HL-60 (cell line): ENCODE measurements around the gene GPD1.

Experiments used
- DNase-seq, 2 experiments: peaks; one replicate each; pipeline ENCODE4 v3.0.0-alpha.2; 2010 to 2020; ENCODE audit warnings: low read depth in 1 of 2, low spot score in 1 of 2
- H3K27ac ChIP-seq: fragments of 250-450 bp; sonication (Bioruptor Pico); replicated peaks from 2 replicates; pipeline ENCODE4 v1.5.1; 2020; ENCODE audit warnings: mild to moderate bottlenecking, moderate library complexity
- H3K27me3 ChIP-seq: fragments of 250-450 bp; sonication (Bioruptor Pico); 2 replicates; pipeline ENCODE4 v1.5.1; 2021; ENCODE audit warnings: mild to moderate bottlenecking, moderate library complexity; ENCODE audit not compliant: insufficient read depth, poor library complexity, severe bottlenecking
- H3K4me3 ChIP-seq: replicated peaks from 2 replicates; pipeline ENCODE4 v1.5.1; 2011; ENCODE audit warnings: mild to moderate bottlenecking, control low read depth, low read length; ENCODE audit not compliant: insufficient read depth
- CTCF ChIP-seq: IDR thresholded peaks from one replicate; pipeline ENCODE4 v1.5.1; 2011; ENCODE audit warnings: low read length, control low read depth, inconsistent platforms; ENCODE audit not compliant: insufficient read depth
- GABPA ChIP-seq: IDR thresholded peaks from 2 replicates; pipeline ENCODE4 v1.6.1; 2012; ENCODE audit warnings: low read depth
- POLR2AphosphoS5 ChIP-seq: IDR thresholded peaks from 2 replicates; pipeline ENCODE4 v1.6.1; 2012; ENCODE audit warnings: low read depth
- REST ChIP-seq: IDR thresholded peaks from 2 replicates; pipeline ENCODE4 v1.6.1; 2012; ENCODE audit warnings: low read depth; ENCODE audit not compliant: insufficient replicate concordance
- SPI1 ChIP-seq: IDR thresholded peaks from 2 replicates; pipeline ENCODE4 v1.6.1; 2012; ENCODE audit warnings: low read depth, mild to moderate bottlenecking, borderline replicate concordance

Gene GPD1

GRCh38 chr12:50072198-50072907, 31.5 kb upstream of the GPD1 start:
- H3K27ac ChIP-seq = no peak overlapping the region
- TF ChIP-seq POLR2AphosphoS5 (no peak), SPI1 (no peak), CTCF (no peak), REST (no peak), GABPA (no peak)
- no peak overlapping the region for H3K4me3 ChIP-seq
- no peak for DNase-seq
- H3K27me3 ChIP-seq = no peaks in the 10 kb centered on the region

GRCh38 chr12:50073206-50073605, 30.6 kb upstream of the GPD1 start:
- H3K27me3 ChIP-seq = no peaks in the 10 kb centered on the region
- H3K27ac ChIP-seq = no peak overlapping the region
- no peak overlapping the region for H3K4me3 ChIP-seq
- no peak for DNase-seq
- TF ChIP-seq CTCF (no peak), SPI1 (no peak), POLR2AphosphoS5 (no peak), REST (no peak), GABPA (no peak)

- no peak overlapping the region for H3K27ac ChIP-seq
- no peaks in the 10 kb centered on the region for H3K27me3 ChIP-seq
- no peak for TF ChIP-seq GABPA
- TF ChIP-seq SPI1 = no peak
- TF ChIP-seq POLR2AphosphoS5 = no peak
- TF ChIP-seq CTCF = no peak
- no peak for TF ChIP-seq REST
- DNase-seq = no peak
- no peak overlapping the region for H3K4me3 ChIP-seq
These were observed 30.1 kb upstream of the GPD1 start for GRCh38 chr12:50073712-50074111.
